Thyroid gland (tissue), 4 donors: ENCODE data around the gene ITPR2.

Experiments
- CTCF ChIP-seq, 6 experiments: fragments of 200-600 bp in 3 of 6; fragments of 450-650 bp in 3 of 6; sonication (generic) in 3 of 6; IDR thresholded peaks; one replicate each; pipeline ENCODE4 v1.5.1; 2016 to 2019; ENCODE audit warnings: antibody characterized with exemption in 6 of 6, mild to moderate bottlenecking in 2 of 6, inconsistent platforms in 1 of 6, moderate library complexity in 1 of 6
- POLR2A ChIP-seq, 2 donors: fragments of 450-650 bp; IDR thresholded peaks; one replicate each; pipeline ENCODE4 v1.6.1; 2017; ENCODE audit warnings: antibody characterized with exemption in 2 of 2, mild to moderate bottlenecking in 2 of 2, moderate library complexity in 1 of 2

- no peak for TF ChIP-seq CTCF (IDR thresholded peaks at IDR 0.05)
- no peak for TF ChIP-seq POLR2A (IDR thresholded peaks at IDR 0.05)
Measured at GRCh38 chr12:26334621-26335124, 498.3 kb downstream of the ITPR2 start.
